HFF-Myc (cell line): ENCODE measurements around the gene TBRG1.
"Not testable (repeated sequence)": the region's sequence is repeated elsewhere in the genome, so short reads cannot be mapped to it uniquely, and the experiment has no call there.

Experiments used
- DNase-seq: peaks from one replicate; pipeline ENCODE4 v3.0.0-alpha.2; 2011; ENCODE audit warnings: low read depth; ENCODE audit errors: extremely low read depth
- H3K4me3 ChIP-seq: replicated peaks from 2 replicates; pipeline ENCODE4 v1.5.1; 2011; ENCODE audit warnings: low read depth, mild to moderate bottlenecking, control low read depth, low read length
- CTCF ChIP-seq: IDR thresholded peaks from 2 replicates; pipeline ENCODE4 v1.5.1; 2012; ENCODE audit warnings: mild to moderate bottlenecking, low read depth, low read length, control low read depth; ENCODE audit errors: missing control alignments

The TBRG1 gene

GRCh38 chr11:124600621-124601320 is 21.9 kb upstream of the TBRG1 start:
- no peak overlapping the region for H3K4me3 ChIP-seq
- no peak for DNase-seq
- no peak for TF ChIP-seq CTCF

- DNase-seq, result no peak
- TF ChIP-seq CTCF, result no peak
- no peak overlapping the region for H3K4me3 ChIP-seq
Measured at GRCh38 chr11:124602193-124602592, 20.5 kb upstream of the TBRG1 start.

- H3K4me3 ChIP-seq, DNase-seq: not testable (repeated sequence)
Measured at GRCh38 chr11:124602723-124603122, 19.9 kb upstream of the TBRG1 start.

- H3K4me3 ChIP-seq, result no peak overlapping the region
- TF ChIP-seq CTCF, result no peak
- no peak for DNase-seq
Measured at GRCh38 chr11:124605719-124606118, 16.9 kb upstream of the TBRG1 start.

GRCh38 chr11:124608147-124608546 is 14.5 kb upstream of the TBRG1 start:
- no peak overlapping the region for H3K4me3 ChIP-seq
- no peak for TF ChIP-seq CTCF
- no peak for DNase-seq

GRCh38 chr11:124610295-124610694 is 12.4 kb upstream of the TBRG1 start:
- no peak for DNase-seq
- H3K4me3 ChIP-seq, result no peak overlapping the region
- no peak for TF ChIP-seq CTCF

GRCh38 chr11:124611064-124611463 is 11.6 kb upstream of the TBRG1 start, which contains the start of gene PANX3:
Gene PANX3, plus strand, starts transcription at chr11:124611428. Its CDS starts 129 bp downstream, at chr11:124611557.
- TF ChIP-seq CTCF, result no peak
- no peak within 1 kb of the TSS for H3K4me3 ChIP-seq

More at GRCh38 chr11:124611064-124611463, 11.6 kb upstream of the TBRG1 start, which contains the start of gene PANX3:
- no peak for DNase-seq
